Esophagus squamous epithelium (tissue), 5 donors: ENCODE results near the gene TBC1D10A. TPM values are rescaled to one million over a fixed set of nuclear protein-coding genes. Genes with fewer than 3 reads are reported as not detected.

ENCODE experiments used
- DNase-seq: peaks from one replicate; lab custom pipeline; 2025; lab: John Stamatoyannopoulos, UW
- H3K27ac ChIP-seq, 4 donors: fragments of 200-600 bp; sonication (generic); one replicate each; pipeline ENCODE4 v1.5.1; 2016 to 2019; ENCODE audit warnings: mild to moderate bottlenecking in 1 of 4
- H3K27me3 ChIP-seq, 4 donors: fragments of 200-600 bp; sonication (generic); 1 replicate in 3 of 4; 2 replicates in 1 of 4; pipeline versions ENCODE4 v1.5.1 to v1.6.0; 2017 to 2021; ENCODE audit warnings: antibody characterized with exemption in 1 of 4
- H3K36me3 ChIP-seq, 3 donors: fragments of 200-600 bp; sonication (generic); one replicate each; pipeline ENCODE4 v1.5.1; 2016 to 2019
- H3K4me1 ChIP-seq, 3 donors: fragments of 200-600 bp; sonication (generic); one replicate each; pipeline ENCODE4 v1.5.1; 2017 to 2019
- H3K4me3 ChIP-seq, 4 donors: fragments of 200-600 bp; sonication (generic); 1 replicate in 3 of 4; 2 replicates in 1 of 4; pipeline ENCODE4 v1.5.1; 2016 to 2019; ENCODE audit warnings: mild to moderate bottlenecking in 2 of 4, moderate library complexity in 1 of 4
- H3K9me3 ChIP-seq, 3 donors: fragments of 200-600 bp; sonication (generic); one replicate each; pipeline ENCODE4 v1.5.1; 2016 to 2019
- POLR2A ChIP-seq, 4 donors: fragments of 450-650 bp; IDR thresholded peaks; one replicate each; pipeline ENCODE4 v1.6.1; 2017; ENCODE audit warnings: antibody characterized with exemption in 4 of 4, mild to moderate bottlenecking in 4 of 4, moderate library complexity in 3 of 4
- WGBS, 2 donors: methylation state at CpG; one replicate each; pipeline ENCODE4 v1.1.5; 2018; 5-methylcytosine and 5-hydroxymethylcytosine counted together
- intact Hi-C: fragments of 100-400 bp; cut with DNase I; formaldehyde crosslinking; loops from one replicate; pipeline ENCODE4 v1.15.0; 2022
- total RNA-seq, 4 donors: library from RNA; depleted of rRNA; stranded (reverse); fragments of >200 nt; gene quantifications; one replicate each; pipeline ENCODE4 v1.1.0, GENCODE V29; 2016
- TF ChIP-seq, protein P1 (sequence below), 6 experiments: fragments of 450-650 bp in 4 of 6; fragments of 200-600 bp in 2 of 6; sonication (generic) in 2 of 6; IDR thresholded peaks; one replicate each; pipeline ENCODE4 v1.5.1; 2016 to 2019; ENCODE audit warnings: antibody characterized with exemption in 6 of 6, mild to moderate bottlenecking in 4 of 6, moderate library complexity in 4 of 6
- donor health status: DM: yes; HTN: yes; CAD: no.

Gene TBC1D10A
- total RNA-seq, 4 donors from 2014 or later, result 40.7 to 55.1 (median 47.0) TPM

DNA sequence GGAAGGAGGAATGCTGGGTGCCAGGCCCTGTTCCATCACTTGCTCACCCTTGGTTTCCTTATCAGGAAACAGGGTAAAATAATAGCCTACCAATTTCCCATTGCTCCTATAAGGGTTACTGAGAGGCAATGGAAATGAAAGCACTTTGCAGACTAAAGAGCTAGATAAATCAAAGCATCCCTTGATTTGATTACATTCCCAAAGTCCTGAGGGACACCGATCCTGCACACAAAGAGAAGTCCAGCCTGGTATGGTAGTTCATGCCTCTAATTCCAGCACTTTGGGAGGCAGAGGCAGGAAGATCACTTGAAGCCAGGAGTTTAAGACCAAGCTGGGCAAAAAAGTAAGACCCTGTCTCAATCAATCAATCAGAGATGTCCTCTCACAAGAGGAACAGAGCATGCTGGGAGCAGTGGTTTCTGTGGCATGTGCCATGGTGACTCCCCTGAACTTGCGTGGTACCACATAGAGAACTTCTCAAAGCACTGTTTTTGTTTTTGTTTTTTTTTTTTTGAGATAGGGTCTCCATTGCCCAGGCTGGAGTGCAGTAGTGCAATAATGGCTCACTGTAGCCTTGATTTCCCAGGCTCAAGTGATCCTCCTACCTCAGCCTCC, 10.7 kb downstream of the TBC1D10A start:
- Histone ChIP-seq H3K4me3 (no peak overlapping the region), H3K36me3 (peaks cover 0 to 63% (median under 1%) of the 10 kb centered on the region in 3 donors), H3K27me3 (no peaks in the 10 kb centered on the region), H3K4me1 (peaks cover 63 to 100% (median 94%) of the 10 kb centered on the region in 3 donors), H3K27ac (peak overlapping the region in 3 of 4 donors; percentile 0 to 99 (median 94)), H3K9me3 (no peaks in the 10 kb centered on the region)
- 68 to 77% methylated on average over 2 of the region's 2 CpGs for whole genome bisulfite sequencing, 2 donors
- intact Hi-C loops, result no loop called here
- no peak for DNase-seq
- TF ChIP-seq, protein P1, sequence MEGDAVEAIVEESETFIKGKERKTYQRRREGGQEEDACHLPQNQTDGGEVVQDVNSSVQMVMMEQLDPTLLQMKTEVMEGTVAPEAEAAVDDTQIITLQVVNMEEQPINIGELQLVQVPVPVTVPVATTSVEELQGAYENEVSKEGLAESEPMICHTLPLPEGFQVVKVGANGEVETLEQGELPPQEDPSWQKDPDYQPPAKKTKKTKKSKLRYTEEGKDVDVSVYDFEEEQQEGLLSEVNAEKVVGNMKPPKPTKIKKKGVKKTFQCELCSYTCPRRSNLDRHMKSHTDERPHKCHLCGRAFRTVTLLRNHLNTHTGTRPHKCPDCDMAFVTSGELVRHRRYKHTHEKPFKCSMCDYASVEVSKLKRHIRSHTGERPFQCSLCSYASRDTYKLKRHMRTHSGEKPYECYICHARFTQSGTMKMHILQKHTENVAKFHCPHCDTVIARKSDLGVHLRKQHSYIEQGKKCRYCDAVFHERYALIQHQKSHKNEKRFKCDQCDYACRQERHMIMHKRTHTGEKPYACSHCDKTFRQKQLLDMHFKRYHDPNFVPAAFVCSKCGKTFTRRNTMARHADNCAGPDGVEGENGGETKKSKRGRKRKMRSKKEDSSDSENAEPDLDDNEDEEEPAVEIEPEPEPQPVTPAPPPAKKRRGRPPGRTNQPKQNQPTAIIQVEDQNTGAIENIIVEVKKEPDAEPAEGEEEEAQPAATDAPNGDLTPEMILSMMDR (IDR thresholded peaks at IDR 0.05), result no peak
- no peak for TF ChIP-seq POLR2A (IDR thresholded peaks at IDR 0.05)

DNA sequence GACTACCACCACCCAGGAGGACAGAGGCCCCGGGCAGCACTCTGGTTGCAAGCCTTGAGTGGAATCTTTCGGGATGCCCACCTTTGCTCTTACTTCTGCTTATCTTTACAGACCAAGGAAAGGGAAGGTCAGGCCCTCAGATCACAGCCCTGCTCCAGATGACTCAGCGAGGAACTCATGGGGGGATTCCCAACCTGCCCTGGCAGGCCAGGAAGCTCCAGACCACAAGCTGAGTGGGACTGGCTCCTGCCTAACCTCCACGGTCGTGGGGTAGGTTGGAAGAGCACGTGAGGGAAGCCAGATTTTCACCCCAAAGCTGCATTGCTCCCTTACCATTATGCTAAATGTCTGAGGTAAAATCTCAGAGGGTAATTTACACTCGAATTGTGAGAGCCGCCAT, 11.8 kb downstream of the TBC1D10A start:
- H3K9me3 ChIP-seq, result no peaks in the 10 kb centered on the region
- H3K27ac ChIP-seq, result peak overlapping the region in 3 of 4 donors; percentile 51 to 99 (median 94)
- intact Hi-C loops, result no loop called here
- H3K4me1 ChIP-seq, result peaks cover 69 to 100% (median 94%) of the 10 kb centered on the region in 3 donors
- H3K36me3 ChIP-seq, result peaks cover 0 to 51% (median 0%) of the 10 kb centered on the region in 3 donors
- H3K4me3 ChIP-seq, result no peak overlapping the region
- no peak for DNase-seq
- no peak for TF ChIP-seq POLR2A (IDR thresholded peaks at IDR 0.05)
- TF ChIP-seq, protein P1 (IDR thresholded peaks at IDR 0.05), result no peak
- 46 to 57% methylated on average over 7 to 8 of the region's 8 CpGs for WGBS, 2 donors
- no peaks in the 10 kb centered on the region for H3K27me3 ChIP-seq

DNA sequence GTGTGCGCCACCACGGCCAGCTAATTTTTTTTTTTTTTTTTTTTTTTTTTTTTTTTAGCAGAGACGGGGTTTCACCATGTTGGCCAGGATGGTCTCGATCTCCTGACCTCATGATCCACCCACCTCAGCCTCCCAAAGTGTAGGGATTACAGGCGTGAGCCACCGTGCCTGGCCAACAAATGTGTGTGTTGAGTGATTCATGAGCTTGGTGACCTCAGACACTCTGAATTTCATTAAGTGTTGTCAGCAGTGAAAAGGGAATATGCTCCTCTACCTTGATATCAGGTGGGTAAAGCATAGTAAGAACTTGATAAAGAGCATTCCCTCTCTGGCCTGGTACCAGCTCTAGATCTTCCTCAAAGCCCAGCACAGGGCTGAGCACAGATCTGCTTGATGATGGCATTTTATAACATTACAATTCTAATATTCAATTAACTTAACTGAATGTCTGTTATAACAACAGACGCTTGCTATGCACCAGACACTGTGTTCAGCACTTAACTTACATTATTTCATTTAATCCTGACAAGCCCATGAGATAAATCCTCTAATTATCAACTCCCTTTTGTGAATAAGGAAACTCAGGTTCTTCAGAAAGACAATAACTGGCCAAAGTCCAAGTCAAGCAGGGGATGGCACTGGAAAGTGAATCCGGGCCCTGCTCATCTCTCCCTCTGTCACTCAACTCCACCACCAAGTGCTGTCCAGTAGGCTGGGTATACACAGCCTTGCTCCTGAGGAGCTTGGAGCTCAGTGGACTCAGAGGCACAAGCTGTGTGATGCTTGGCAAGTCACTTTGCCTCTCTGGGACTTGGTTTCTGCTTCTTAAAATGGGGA, 13.0 kb downstream of the TBC1D10A start:
- H3K9me3 ChIP-seq, result no peaks in the 10 kb centered on the region
- no peaks in the 10 kb centered on the region for H3K27me3 ChIP-seq
- DNase-seq, result no peak
- intact Hi-C loops, result no loop called here
- peaks cover 70 to 100% (median 95%) of the 10 kb centered on the region in 3 donors for H3K4me1 ChIP-seq
- H3K36me3 ChIP-seq, result peaks cover 0 to 40% (median 0%) of the 10 kb centered on the region in 3 donors
- no peak overlapping the region for H3K4me3 ChIP-seq
- no peak for TF ChIP-seq POLR2A (IDR thresholded peaks at IDR 0.05)
- TF ChIP-seq, protein P1 (IDR thresholded peaks at IDR 0.05), result no peak
- 59 to 64% methylated on average over 5 to 6 of the region's 8 CpGs for WGBS, 2 donors
- peak overlapping the region; percentile 48 to 99 (median 76) for H3K27ac ChIP-seq

DNA sequence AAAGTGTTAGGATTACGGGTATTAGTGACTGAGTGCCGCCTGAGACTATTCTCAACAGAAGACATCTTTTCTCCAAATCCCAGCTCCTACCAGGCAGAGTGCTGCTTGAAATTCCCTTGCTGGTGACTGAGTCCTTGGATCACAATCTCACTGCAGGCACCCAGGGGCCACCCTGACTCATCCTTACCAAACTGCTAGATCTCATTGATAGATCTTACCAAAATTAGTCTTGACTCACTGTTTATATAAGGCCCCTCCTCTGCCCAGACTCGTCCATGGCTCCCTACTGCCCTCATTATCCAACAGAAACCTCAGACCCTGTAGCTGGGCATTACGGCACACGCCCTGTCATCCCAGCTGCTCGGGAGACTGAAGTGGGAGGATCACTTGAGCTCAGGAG, 14.7 kb downstream of the TBC1D10A start:
- H3K9me3 ChIP-seq, result no peaks in the 10 kb centered on the region
- 33 to 37% methylated on average over 3 to 6 of the region's 6 CpGs for WGBS, 2 donors
- DNase-seq, result no peak

More for the DNA sequence above, 14.7 kb downstream of the TBC1D10A start:
- Histone ChIP-seq H3K36me3 (peaks cover 0 to 24% (median 0%) of the 10 kb centered on the region in 3 donors), H3K27ac (peak overlapping the region; percentile 88 to 99 (median 94)), H3K27me3 (no peaks in the 10 kb centered on the region), H3K4me3 (peak overlapping the region in 1 of 4 donors; percentile 22), H3K4me1 (peaks cover 76 to 100% (median 98%) of the 10 kb centered on the region in 3 donors)
- TF ChIP-seq, protein P1 (IDR thresholded peaks at IDR 0.05), result no peak
- no peak for TF ChIP-seq POLR2A (IDR thresholded peaks at IDR 0.05)
- intact Hi-C loops, result no loop called here
